ENCODE results near the gene GPC6. TPM values are rescaled to one million over a fixed set of nuclear protein-coding genes. Genes with fewer than 3 reads are reported as not detected.

Gene GPC6
- total RNA-seq, 1 donor from 2014 or later, result 8.4 TPM

DNA sequence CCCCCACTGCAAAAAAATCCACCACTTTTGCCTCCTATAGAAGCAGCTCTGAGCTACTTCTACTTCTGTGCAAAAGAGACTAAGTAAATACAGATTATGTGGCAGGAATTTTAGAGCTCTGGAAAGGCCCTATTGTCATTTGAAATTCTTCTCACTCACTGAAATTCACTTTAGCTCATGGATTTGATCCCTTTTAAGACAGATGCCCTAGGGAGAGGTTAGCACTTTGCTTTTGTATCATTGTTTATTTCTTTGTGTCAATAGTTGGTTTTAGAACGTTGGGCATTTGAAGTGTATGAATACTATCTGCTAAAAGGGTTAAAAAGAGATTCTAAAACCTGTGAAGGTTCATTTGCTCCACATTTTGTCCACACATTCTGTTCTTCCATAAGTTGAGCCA lies 528.7 kb downstream of the GPC6 start:
- H3K27me3 ChIP-seq, result no peaks in the 10 kb centered on the region
- DNase-seq (no peak), ATAC-seq (no peak)
- H3K4me1 ChIP-seq, result no peaks in the 10 kb centered on the region
- no peaks in the 10 kb centered on the region for H3K9me3 ChIP-seq
- TF ChIP-seq, protein P1, sequence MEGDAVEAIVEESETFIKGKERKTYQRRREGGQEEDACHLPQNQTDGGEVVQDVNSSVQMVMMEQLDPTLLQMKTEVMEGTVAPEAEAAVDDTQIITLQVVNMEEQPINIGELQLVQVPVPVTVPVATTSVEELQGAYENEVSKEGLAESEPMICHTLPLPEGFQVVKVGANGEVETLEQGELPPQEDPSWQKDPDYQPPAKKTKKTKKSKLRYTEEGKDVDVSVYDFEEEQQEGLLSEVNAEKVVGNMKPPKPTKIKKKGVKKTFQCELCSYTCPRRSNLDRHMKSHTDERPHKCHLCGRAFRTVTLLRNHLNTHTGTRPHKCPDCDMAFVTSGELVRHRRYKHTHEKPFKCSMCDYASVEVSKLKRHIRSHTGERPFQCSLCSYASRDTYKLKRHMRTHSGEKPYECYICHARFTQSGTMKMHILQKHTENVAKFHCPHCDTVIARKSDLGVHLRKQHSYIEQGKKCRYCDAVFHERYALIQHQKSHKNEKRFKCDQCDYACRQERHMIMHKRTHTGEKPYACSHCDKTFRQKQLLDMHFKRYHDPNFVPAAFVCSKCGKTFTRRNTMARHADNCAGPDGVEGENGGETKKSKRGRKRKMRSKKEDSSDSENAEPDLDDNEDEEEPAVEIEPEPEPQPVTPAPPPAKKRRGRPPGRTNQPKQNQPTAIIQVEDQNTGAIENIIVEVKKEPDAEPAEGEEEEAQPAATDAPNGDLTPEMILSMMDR (IDR thresholded peaks at IDR 0.05), result no peak
- no peak overlapping the region for H3K4me3 ChIP-seq
- H3K36me3 ChIP-seq, result no peaks in the 10 kb centered on the region
- H3K27ac ChIP-seq, result no peak overlapping the region
- intact Hi-C loops (cut with DNase I), result no loop called here

DNA sequence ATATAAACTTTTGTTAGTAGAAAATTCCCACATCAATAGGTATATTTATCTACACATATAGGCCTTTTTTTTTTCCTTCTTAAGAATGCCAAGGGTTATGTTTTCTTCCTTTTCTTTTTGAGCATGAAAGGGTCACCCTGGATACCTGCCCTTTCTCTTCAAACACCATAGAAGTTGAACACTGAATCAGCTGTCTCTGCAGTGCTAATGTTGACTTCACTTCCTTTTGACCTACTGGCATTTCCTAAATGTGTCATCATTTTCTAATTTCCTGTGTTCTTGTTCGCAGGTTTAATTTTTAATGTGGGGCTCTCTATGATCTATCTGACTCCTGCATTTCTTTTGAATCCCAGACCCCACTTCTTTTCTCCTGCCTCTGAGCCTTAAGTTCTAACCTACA lies 532.0 kb downstream of the GPC6 start:
- no peak overlapping the region for H3K27ac ChIP-seq
- no peaks in the 10 kb centered on the region for H3K9me3 ChIP-seq
- TF ChIP-seq, protein P1 (IDR thresholded peaks at IDR 0.05), result no peak
- intact Hi-C loops (cut with DNase I), result no loop called here
- H3K36me3 ChIP-seq, result no peaks in the 10 kb centered on the region
- H3K4me1 ChIP-seq, result no peaks in the 10 kb centered on the region
- no peaks in the 10 kb centered on the region for H3K27me3 ChIP-seq
- DNase-seq, result no peak
- no peak overlapping the region for H3K4me3 ChIP-seq
- no peak for ATAC-seq

DNA sequence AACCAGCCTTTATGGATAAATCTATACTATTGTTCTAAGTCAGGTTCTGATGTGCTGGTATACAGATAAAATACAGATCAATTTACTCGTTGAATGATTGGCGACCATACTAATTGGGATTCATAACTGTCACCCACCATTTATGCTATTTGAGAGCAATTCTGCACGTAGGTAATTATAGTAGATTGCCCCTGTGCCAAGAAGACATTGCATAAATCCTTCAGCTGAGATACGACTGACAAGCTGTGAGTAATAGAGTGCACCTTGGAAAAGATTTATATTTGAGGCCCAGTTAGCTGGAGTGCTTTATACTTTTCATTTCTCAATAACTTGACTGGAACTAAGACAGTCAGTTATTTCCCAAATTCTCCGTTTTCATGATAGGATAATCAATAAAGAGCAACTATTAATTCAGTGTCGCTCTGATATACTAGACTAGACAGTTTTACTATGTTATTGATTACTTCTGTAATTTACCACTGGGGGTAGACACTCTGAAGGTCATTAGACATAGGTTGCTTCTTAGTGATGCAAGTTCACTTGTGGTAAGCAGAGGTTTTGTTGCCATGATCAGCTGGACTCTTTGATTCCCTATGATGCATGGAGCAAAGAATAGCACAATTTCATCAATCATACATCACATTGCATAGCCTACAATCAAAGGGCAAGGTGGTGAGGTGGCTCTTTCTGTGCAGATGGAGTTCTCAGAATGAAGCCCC lies 536.3 kb downstream of the GPC6 start:
- intact Hi-C loops (cut with DNase I), result no loop called here

DNA sequence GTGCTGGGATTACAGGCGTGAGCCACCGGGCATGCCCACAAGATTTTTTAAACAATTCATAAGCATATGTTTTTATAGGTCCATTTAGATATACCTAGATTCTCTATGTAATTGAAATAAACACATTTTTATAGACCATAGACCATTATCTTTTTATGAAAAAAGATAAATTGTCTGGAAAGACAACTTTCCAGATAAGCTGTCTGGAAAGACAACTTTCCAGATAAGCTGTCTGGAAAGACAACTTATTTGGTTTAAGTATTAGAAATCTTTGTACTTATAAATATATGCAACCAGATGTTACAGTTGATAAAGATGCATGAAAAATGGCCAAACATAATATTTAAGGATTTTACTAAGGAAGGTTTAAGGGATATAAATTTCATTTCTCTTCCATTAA lies 538.5 kb downstream of the GPC6 start:
- Histone ChIP-seq H3K4me3 (no peak overlapping the region), H3K36me3 (no peaks in the 10 kb centered on the region), H3K9me3 (no peaks in the 10 kb centered on the region), H3K27me3 (no peaks in the 10 kb centered on the region), H3K27ac (no peak overlapping the region), H3K4me1 (no peaks in the 10 kb centered on the region)
- TF ChIP-seq, protein P1 (IDR thresholded peaks at IDR 0.05), result no peak
- intact Hi-C loops (cut with DNase I), result no loop called here
- no peak for ATAC-seq
- no peak for DNase-seq

More for the DNA sequence above, 536.3 kb downstream of the GPC6 start:
- DNase-seq (no peak), ATAC-seq (no peak)
- TF ChIP-seq, protein P1 (IDR thresholded peaks at IDR 0.05), result no peak
- Histone ChIP-seq H3K36me3 (no peaks in the 10 kb centered on the region), H3K27ac (no peak overlapping the region), H3K4me3 (no peak overlapping the region), H3K27me3 (no peaks in the 10 kb centered on the region), H3K9me3 (no peaks in the 10 kb centered on the region), H3K4me1 (no peaks in the 10 kb centered on the region)

DNA sequence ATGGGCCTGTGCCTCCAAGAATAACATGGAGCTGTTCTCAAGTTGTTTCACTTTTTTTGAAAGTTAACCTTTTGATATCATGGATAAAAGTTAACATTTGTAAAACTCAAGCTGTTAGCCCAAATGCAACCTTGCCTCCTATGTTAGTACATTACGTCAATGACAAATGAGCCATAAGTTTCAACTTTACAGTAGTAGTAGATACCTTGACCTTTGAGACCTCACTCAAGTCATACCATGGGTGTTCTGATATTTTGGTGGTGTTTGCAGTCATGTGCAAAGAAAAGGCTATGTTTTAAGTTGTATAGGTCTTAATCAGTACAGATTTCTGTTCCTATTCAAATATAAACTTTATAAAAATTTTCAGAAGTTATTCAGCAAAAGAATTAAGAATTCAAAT lies 539.2 kb downstream of the GPC6 start:
- ATAC-seq, result no peak
- no peaks in the 10 kb centered on the region for H3K4me1 ChIP-seq
- no peak for DNase-seq
- no peak overlapping the region for H3K4me3 ChIP-seq
- H3K27me3 ChIP-seq, result no peaks in the 10 kb centered on the region
- no peaks in the 10 kb centered on the region for H3K9me3 ChIP-seq
- intact Hi-C loops (cut with DNase I), result no loop called here
- H3K36me3 ChIP-seq, result no peaks in the 10 kb centered on the region
- H3K27ac ChIP-seq, result no peak overlapping the region
- TF ChIP-seq, protein P1 (IDR thresholded peaks at IDR 0.05), result no peak

DNA sequence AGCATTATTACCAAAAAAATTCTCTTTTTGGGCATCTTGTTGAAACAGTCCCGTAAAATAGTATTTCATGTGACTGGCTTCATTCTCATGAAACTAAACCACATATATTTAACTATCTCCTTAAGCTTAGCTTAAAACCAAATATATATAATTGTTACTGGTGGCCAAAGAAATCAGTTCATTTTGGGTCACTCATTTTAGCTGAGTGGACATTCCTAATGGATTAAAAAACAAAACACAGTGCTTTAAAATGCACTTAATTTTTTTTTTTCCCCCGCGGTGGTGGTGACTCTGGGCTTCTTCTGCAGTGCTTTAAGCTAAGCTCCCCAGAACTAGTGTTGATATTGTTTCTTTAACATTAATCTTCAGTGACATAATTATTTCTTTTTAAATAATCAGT lies 540.1 kb downstream of the GPC6 start:
- H3K36me3 ChIP-seq, result no peaks in the 10 kb centered on the region
- TF ChIP-seq, protein P1 (IDR thresholded peaks at IDR 0.05), result no peak
- H3K27ac ChIP-seq, result no peak overlapping the region
- no peaks in the 10 kb centered on the region for H3K4me1 ChIP-seq
- DNase-seq (no peak), ATAC-seq (no peak)
- intact Hi-C loops (cut with DNase I), result no loop called here
- no peak overlapping the region for H3K4me3 ChIP-seq
- H3K9me3 ChIP-seq, result no peaks in the 10 kb centered on the region
- H3K27me3 ChIP-seq, result no peaks in the 10 kb centered on the region

Measured in upper lobe of right lung (tissue), 1 donor.